Fibroblast of villous mesenchyme (primary cell): ENCODE data around the gene BAZ1A. TPM values are rescaled to one million over a fixed set of nuclear protein-coding genes. Genes with fewer than 3 reads are reported as not detected.

Experiments used
- DNase-seq: peaks from one replicate; pipeline ENCODE4 v3.0.0-alpha.2; 2010; ENCODE audit warnings: low read depth
- H3K4me3 ChIP-seq: 2 replicates; pipeline ENCODE4 v1.5.1; 2011; ENCODE audit warnings: low read depth, mild to moderate bottlenecking, low read length
- CTCF ChIP-seq: IDR thresholded peaks from 2 replicates; pipeline ENCODE4 v1.5.1; 2012; ENCODE audit warnings: low read depth, mild to moderate bottlenecking, low read length; ENCODE audit not compliant: insufficient read depth
- total RNA-seq: library from RNA; depleted of rRNA; stranded (reverse); fragments of >200 nt; gene quantifications from 2 replicates; pipeline ENCODE4 v1.2.3, GENCODE V29; 2012

BAZ1A gene
- total RNA-seq, 1 donor: 49.2 TPM

GRCh38 chr14:34778744-34779143 lies 96.4 kb downstream of the BAZ1A start:
- TF ChIP-seq CTCF: no peak
- no peak overlapping the region for H3K4me3 ChIP-seq
- no peak for DNase-seq

GRCh38 chr14:34776611-34777010 lies 98.5 kb downstream of the BAZ1A start:
- no peak overlapping the region for H3K4me3 ChIP-seq
- DNase-seq: no peak
- no peak for TF ChIP-seq CTCF

GRCh38 chr14:34775922-34776321 lies 99.2 kb downstream of the BAZ1A start:
- H3K4me3 ChIP-seq: no peak overlapping the region
- TF ChIP-seq CTCF: no peak
- no peak for DNase-seq

GRCh38 chr14:34775342-34775741 lies 99.8 kb downstream of the BAZ1A start:
- no peak for DNase-seq
- no peak overlapping the region for H3K4me3 ChIP-seq

GRCh38 chr14:34770901-34771300 lies 104.3 kb downstream of the BAZ1A start:
- DNase-seq: no peak
- TF ChIP-seq CTCF: no peak
- no peak overlapping the region for H3K4me3 ChIP-seq

More at GRCh38 chr14:34775342-34775741, 99.8 kb downstream of the BAZ1A start:
- TF ChIP-seq CTCF: no peak

GRCh38 chr14:34766606-34767005 lies 108.6 kb downstream of the BAZ1A start:
- no peak overlapping the region for H3K4me3 ChIP-seq
- no peak for TF ChIP-seq CTCF
- peak; percentile 45 for DNase-seq

GRCh38 chr14:34766060-34766459 lies 109.1 kb downstream of the BAZ1A start:
- TF ChIP-seq CTCF: peak; percentile 41
- peak; percentile 4 for DNase-seq
- H3K4me3 ChIP-seq: no peak overlapping the region
